Measurements from ENCODE around the gene PDE4D. TPM values are rescaled to one million over a fixed set of nuclear protein-coding genes. Genes with fewer than 3 reads are reported as not detected.

The PDE4D gene
- total and polyA plus RNA-seq, 2 donors (not counting 3 experiments of a cell fraction or from before 2014, with no cell fraction given), result 34.5 to 51.2 TPM

GRCh38 chr5:59094864-59095263, 798.7 kb downstream of the PDE4D start:
- no peaks in the 10 kb centered on the region for H3K9me3 ChIP-seq (replicated peaks; ENCODE audit: control insufficient read depth, insufficient read depth, low read length)
- dilution Hi-C loops (cut with MboI; ENCODE audit: extremely low pct_ligation_motif_present, low sequenced_read_pairs), result no loop called here
- H3K79me2 ChIP-seq (ENCODE audit: control insufficient read depth, insufficient read depth, low read length), result no peaks in the 10 kb centered on the region
- no peak overlapping the region for H3K4me2 ChIP-seq (ENCODE audit: insufficient read depth, low read length)
- CTCF ChIA-PET, result no interaction called here
- H3K36me3 ChIP-seq (ENCODE audit: control insufficient read depth in 2 of 2, extremely low read depth in 1 of 2, insufficient read depth in 2 of 2, low read length in 2 of 2), result no peaks in the 10 kb centered on the region
- H3K27me3 ChIP-seq (ENCODE audit: control insufficient read depth in 2 of 2, insufficient read depth in 2 of 2, low read length in 2 of 2), result no peaks in the 10 kb centered on the region
- no peak for TF ChIP-seq GATA2 (IDR thresholded peaks at IDR 0.05; ENCODE audit: insufficient read depth, insufficient read length, low read depth, low read length)
- TF ChIP-seq MAX (IDR thresholded peaks at IDR 0.05; ENCODE audit: insufficient read depth, insufficient read length), result no peak
- TF ChIP-seq POLR2AphosphoS5 (IDR thresholded peaks at IDR 0.05; ENCODE audit: insufficient read depth, low read depth, low read length), result no peak
- TF ChIP-seq MYC (IDR thresholded peaks at IDR 0.05; ENCODE audit: low read depth, low read length), result no peak
- no peak for TF ChIP-seq POLR2A (IDR thresholded peaks at IDR 0.05; ENCODE audit: low read depth, low read length)
- no peak for TF ChIP-seq EZH2 (IDR thresholded peaks at IDR 0.05; ENCODE audit: borderline replicate concordance, low read depth, low read length, severe bottlenecking)
- no peak for TF ChIP-seq CTCF (IDR thresholded peaks at IDR 0.05; ENCODE audit: extremely low read depth in 1 of 2, insufficient read depth in 1 of 2, low read depth in 1 of 2, low read length in 2 of 2)
- no peak for TF ChIP-seq FOS (IDR thresholded peaks at IDR 0.05; ENCODE audit: borderline replicate concordance, insufficient read depth, low read length)
- no peak for TF ChIP-seq JUN (IDR thresholded peaks at IDR 0.05; ENCODE audit: borderline replicate concordance, insufficient read depth, insufficient read length, low read depth)
- no peak overlapping the region for H3K9ac ChIP-seq (replicated peaks; ENCODE audit: extremely low read depth, insufficient read depth, low read length)
- FAIRE-seq, result no peak
- no peak overlapping the region for H2AFZ ChIP-seq (ENCODE audit: low read depth, low read length)
- H3K9me1 ChIP-seq (replicated peaks; ENCODE audit: control insufficient read depth, extremely low read depth, insufficient read depth, low read length), result no peaks in the 10 kb centered on the region
- no peaks in the 10 kb centered on the region for H3K4me1 ChIP-seq (ENCODE audit: control insufficient read depth, extremely low read depth, insufficient read depth, low read length)
- POLR2A ChIA-PET, result no interaction called here
- BruUV-seq (replicated peaks), result no TSS peak
- H3K4me3 ChIP-seq (replicated peaks in 1 of 3; ENCODE audit: insufficient read depth in 1 of 3, low read depth in 1 of 3, low read length in 3 of 3), result no peak overlapping the region
- H4K20me1 ChIP-seq (replicated peaks; ENCODE audit: control insufficient read depth, extremely low read depth, insufficient read depth, low read length), result no peaks in the 10 kb centered on the region
- no peak for DNase-seq (ENCODE audit: low read depth, low spot score)
- no peak overlapping the region for H3K27ac ChIP-seq (ENCODE audit: insufficient read depth, low read depth, low read length)
- intact Hi-C loops (cut with micrococcal nuclease), result no loop called here

Data from endothelial cell of umbilical vein (primary cell).